SK-N-SH treated with all-trans-retinoic acid at 6 μM for 48 hours (cell line): Measurements from ENCODE around the gene LMF2.

Source experiments
- ARNTL ChIP-seq: fragments of 450-650 bp; formaldehyde crosslinking; IDR thresholded peaks from 2 replicates; pipeline ENCODE4 v1.5.0; 2020; ENCODE audit warnings: low read depth, mild to moderate bottlenecking, moderate library complexity, borderline replicate concordance
- CREB5 ChIP-seq: fragments of 250-450 bp; sonication (Bioruptor Pico); IDR thresholded peaks from 2 replicates; pipeline ENCODE4 v1.5.1; 2020; ENCODE audit warnings: low read depth, mild to moderate bottlenecking, moderate library complexity
- ISL1 ChIP-seq: fragments of 250-450 bp; sonication (Bioruptor Pico); IDR thresholded peaks from 2 replicates; pipeline ENCODE4 v2.1.2; 2022; ENCODE audit warnings: mild to moderate bottlenecking, moderate library complexity

DNA sequence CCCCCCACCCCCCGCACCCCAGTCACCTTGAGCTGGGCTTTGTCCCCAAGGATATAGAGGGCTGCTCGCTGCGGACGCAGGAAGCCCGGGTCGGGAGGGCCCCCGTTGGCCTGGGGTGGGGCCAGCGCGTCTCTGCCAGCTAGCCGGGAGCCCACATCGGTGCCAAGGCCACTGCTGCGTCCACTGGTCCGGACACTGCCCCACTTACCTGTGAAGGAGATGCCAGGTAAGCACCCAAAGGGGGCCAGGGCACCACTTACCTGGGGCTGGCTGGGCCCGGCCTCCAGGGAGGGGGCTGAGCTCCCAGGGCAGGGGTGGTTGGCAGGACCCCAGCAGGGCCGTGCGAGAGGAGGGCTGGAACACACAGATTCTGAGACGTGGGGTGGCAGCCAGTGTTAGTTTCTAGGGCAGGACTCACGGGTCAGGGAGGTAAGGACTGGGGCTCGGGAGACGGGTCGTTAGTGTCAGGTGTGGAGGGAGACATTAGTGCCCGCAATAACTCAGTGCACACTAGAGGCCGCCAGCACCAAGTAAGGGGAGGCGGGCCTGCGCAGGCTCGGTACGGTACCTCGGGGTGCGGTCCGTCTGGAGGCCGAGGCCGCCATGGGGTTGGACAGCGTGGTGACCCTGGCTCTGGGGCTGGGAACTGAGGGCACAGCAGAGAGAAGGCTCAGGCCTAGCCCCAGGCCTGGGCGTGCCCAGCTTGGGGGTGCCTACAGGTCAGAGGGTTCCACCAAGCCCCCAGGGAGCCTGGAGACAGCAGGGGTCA, 50.9 kb downstream of the LMF2 start:
- no peak for TF ChIP-seq ISL1 (CRISPR knock-in tag)
- no peak for TF ChIP-seq ARNTL (CRISPR knock-in tag)
- TF ChIP-seq CREB5 (CRISPR knock-in tag) = no peak
